Measurements from ENCODE around the gene ITGB2.

Gene ITGB2

GRCh38 chr21:44862869-44863685, 57.6 kb downstream of the ITGB2 start:
- no peak for DNase-seq

DNA sequence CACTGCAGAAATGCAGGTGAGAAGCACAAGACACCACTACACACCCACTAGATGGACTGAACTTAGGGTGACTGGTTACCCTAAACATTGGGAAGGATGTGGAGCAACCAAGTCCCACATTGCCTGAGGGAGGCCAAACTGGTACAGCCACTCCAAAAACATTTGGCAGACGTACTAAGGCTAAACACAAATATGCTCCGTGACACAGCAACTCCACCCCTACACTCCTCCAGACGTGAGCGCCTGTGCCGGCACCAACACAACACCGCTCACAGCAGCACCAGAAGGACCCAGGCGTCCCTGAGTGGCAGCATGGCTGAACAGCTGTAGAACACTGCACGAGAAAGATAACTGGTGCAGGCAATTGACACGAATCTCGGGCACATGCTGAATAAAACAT, 61.9 kb downstream of the ITGB2 start:
- no peak for DNase-seq

DNA sequence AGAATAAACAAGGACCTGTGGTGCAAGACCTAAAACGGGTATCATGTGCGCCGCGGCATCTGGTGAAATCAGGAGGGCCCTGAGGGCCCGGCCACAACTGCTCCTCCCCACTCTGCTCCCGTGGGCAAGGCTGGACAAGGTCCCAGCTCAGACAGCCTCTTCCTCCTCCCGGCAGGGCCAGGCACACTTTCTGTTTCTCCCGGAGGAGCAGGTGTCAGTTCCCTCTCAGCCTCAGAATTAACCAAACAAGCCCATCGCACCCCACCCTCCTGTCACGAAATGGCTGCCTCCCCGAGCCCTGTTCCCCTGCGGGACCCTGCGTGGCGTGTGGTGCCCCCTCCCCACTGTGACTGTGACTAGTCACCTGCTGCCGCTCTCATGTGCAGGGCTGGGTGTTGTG, 62.4 kb downstream of the ITGB2 start:
- DNase-seq, result no peak

GRCh38 chr21:44857127-44857892, 63.4 kb downstream of the ITGB2 start:
- DNase-seq, result no peak

- DNase-seq, result no peak
These were observed 64.6 kb downstream of the ITGB2 start for GRCh38 chr21:44856131-44856530.

- DNase-seq, result no peak
These were observed 65.1 kb downstream of the ITGB2 start for GRCh38 chr21:44855572-44855971.

DNA sequence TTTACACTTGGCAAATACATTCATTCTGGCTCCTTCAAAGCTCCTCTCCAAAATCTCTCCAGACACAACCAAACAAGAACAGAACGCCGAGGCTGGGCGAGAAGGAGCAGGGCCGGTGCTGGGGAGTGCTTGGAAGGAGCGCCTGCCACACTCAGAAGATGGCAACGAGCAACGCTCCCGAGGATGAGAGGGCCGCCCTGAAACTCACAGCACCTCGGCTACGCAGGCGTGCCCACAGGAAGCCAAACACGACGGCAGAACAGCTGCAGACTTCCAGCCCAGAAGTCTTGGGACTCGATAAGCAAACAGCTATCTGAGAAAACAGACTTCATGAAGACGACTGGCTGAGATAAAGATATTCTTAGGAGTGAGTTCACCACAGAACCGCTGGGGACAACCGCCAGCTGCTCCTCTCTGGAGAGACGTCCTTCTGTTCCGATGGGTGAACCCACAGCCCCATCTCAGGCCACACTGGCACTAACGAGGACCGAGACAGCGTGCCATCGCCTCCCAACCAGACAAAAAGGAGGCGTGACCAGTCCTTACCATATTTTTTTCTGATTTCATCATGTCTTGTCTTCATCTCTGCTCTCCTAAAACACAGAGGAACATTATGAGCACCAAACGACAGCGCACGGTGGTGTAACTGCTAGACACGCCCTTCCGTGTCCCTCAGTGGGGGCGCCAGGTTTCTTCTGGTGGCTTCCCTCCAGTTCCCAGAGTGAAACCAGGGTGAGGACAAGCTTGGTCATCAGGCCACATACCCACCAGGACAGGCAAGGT, 65.8 kb downstream of the ITGB2 start:
- DNase-seq, result no peak

- DNase-seq, result no peak
These were observed 66.4 kb downstream of the ITGB2 start for GRCh38 chr21:44854391-44854663.

DNA sequence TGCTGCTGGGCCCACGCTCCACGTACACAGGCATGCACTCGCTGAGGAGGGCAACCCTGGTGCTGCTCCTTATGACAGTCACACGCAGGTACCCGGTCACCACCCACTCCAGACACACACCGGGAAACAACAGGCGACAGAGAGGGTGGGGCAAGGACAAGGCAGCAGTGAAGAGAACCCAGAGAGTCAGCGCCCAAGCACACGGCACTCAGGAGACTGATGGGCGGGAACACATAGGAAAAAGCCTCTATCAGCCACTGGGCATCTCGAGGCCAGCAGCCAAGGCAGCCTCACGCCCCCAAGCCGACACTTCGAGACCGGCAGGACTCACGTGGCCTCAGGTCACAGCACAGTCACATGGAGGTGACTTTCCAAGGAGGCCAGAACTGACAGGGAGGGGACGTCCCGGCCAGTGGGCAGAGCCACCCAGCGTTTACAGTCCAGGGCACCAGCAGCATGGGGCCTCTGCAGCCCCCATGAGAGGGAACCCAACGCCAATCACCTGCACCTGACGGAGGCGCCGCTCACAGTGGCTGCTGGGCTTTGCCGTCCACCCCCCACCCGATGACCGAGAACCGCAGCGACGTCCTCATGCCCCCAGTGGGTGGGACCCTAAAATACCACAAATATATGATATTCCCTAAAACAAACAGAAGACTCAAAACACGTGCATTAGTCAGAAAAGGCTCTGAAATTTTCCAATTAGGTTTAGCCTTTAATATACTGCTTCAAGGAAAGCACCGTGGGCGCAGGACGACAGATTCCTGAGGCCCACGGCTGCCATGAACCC, 66.9 kb downstream of the ITGB2 start:
- DNase-seq, result no peak

DNA sequence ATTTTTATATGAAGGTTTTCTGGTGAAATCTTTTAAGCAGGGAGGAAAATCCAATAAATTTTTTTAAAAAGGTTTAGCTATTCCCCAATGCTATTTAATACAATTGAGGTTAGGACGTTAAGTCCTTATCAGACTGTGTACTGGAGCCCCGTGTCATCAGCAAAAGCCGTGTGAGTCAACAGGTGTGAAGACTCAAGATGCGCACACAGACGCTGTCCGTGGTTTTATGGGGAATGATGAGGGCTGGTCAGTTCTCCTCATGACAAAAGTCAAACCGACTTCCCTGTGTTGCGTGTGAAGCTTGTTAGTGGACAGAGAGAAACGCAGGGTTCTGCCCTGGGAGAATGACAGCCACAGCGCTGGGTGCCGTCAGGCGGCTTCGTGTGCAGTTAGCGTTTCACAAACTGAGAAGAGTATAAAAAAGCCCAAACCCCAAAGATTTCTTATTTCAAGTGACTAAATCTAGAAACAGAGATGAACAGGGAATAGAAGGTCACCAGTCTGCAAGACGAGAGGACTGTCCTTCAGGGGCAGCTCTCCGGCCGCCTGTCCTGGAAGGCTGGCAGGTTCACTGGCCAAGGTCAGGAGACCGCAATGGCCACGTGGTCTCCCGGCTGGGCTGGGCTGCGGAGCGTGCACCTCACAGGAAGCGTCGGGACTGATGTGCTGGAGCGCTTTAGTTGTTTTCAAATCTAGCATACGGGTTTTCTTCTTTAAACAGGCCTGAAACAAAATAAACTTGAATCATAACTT, 69.6 kb downstream of the ITGB2 start:
- no peak for DNase-seq

DNA sequence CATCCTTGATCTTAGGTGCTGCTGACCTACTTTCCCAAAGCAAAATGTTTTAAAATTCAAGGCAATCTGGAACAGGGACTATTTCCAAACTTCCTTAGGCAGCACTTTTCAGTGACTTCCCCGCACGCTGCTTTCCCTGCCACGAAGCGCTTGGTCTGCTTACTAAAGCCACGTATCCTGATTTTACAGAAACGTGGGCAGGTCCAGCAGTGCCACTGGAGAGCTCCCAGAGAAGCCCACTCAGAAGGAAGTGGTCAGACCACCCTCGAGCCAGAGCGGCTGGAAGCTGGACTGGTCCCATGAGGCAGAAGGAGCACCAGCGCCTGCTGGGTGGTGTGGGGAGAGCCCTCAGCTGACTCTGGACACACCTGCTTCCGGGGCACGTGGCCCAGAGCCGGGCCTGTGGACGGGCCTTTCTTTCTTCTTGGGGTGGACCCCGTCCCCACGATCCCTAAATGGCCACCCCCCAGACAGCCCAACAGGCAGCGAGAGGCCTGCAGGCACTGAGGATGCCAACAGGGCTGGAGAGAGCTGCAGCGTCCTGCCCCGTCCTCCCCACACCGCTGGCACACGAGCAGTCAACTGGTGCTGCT, 70.4 kb downstream of the ITGB2 start:
- no peak for DNase-seq

DNA sequence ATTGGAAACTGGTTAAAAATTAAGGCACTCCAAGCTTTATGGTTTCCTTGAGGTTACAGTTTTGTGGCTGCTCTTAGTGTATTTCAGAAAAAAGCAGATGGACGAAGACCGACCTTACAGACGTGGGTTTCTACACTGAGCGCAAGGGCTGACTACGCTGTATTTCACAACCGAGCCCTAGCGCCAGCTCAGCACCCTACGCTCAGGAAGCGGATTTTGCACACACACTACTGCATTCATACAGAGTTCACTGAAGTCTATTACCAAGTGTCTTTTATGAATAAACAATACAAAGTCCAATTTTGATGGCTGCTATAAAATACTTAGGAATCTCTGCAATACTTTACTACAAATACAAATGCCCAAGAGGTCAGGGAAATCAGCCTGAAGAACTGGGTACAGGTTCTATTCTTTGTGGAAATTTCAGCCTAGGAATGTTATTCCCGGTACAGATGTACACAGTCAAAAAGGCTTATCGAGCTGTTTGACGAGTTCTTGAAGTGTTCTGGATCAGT, 71.0 kb downstream of the ITGB2 start:
- no peak for DNase-seq

GRCh38 chr21:44848821-44849521, 71.7 kb downstream of the ITGB2 start:
- no peak for DNase-seq

GRCh38 chr21:44847261-44848056, 73.2 kb downstream of the ITGB2 start:
- no peak for DNase-seq

GRCh38 chr21:44846485-44847260, 74.0 kb downstream of the ITGB2 start:
- peak; percentile 34 for DNase-seq

GRCh38 chr21:44846224-44846484, 74.5 kb downstream of the ITGB2 start:
- DNase-seq, result no peak

- peak; percentile 57 for DNase-seq
These were observed 75.1 kb downstream of the ITGB2 start for GRCh38 chr21:44845418-44846223.

DNA sequence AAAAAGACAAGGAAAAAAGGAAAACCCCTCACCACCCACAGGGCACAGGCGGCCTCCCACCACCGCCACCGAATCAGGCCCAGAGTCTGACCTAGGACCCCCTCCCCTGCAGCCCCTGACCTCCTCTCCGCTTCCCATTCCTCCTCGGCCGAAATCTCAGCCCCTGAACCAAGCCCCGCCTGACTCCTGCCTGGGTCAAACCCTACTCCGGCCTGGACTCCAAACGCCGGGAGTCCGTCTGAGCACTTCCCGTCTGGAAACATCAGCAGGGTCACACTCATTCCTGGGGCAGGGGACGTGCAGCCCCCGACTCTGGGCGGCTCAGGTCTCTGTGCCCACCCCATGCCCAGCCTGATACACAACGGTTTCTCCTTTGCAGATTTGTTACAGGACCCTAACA, 76.4 kb downstream of the ITGB2 start:
- no peak for DNase-seq
